ENCODE data around the gene MGAT1.
"Not testable (repeated sequence)": the region's sequence is repeated elsewhere in the genome, so short reads cannot be mapped to it uniquely, and the experiment has no call there.

MGAT1 gene

DNA sequence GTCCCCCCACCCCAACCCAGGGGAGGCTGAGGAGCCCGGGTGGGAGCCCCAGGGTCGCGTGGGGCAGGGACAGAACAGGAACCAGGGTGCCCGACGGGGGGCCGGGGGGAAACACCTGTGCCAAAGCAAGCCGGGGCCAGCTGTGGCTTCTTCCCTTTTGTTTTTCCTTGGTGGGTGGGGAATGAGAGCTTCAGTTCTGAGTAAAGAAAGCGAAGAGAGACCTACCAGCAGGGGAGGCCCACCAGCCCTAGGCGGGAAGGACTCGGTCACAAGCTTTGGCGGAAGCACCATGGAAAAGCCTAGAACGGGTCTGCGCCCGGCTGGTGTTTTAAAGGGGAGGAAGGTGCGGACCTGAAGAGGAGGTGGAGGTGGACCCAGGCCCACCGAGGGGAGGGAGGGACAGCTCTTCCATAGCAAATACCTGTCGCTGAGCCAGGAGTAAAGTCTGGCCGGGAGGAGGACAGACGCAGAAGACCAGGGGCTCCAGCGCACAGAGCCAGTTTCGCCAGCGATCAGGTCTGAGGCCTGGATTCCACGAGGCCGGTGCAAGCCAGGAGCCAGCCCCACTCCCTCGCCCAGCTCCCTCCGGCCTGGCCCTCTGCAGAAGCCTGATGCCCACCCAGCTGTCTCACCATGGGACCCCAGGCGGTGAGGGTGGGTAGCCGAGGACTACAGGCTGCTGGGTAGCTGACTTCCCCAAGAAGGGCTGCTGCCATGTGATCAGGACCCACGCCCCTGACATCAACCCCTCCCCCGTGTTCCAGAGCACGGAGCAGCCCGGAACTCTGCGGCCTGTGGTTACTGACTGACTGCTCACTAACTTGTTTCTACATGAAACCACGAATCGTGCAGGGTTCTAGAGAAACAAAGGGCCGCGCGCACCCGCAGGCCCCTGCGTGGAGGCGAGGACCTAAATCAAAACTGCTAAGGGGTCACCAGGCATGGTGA is 849 bp upstream of the MGAT1 start:
- peak; percentile 70 for DNase-seq

- DNase-seq = no peak
Observed at GRCh38 chr5:180801596-180802324, 846 bp downstream of the MGAT1 start.

DNA sequence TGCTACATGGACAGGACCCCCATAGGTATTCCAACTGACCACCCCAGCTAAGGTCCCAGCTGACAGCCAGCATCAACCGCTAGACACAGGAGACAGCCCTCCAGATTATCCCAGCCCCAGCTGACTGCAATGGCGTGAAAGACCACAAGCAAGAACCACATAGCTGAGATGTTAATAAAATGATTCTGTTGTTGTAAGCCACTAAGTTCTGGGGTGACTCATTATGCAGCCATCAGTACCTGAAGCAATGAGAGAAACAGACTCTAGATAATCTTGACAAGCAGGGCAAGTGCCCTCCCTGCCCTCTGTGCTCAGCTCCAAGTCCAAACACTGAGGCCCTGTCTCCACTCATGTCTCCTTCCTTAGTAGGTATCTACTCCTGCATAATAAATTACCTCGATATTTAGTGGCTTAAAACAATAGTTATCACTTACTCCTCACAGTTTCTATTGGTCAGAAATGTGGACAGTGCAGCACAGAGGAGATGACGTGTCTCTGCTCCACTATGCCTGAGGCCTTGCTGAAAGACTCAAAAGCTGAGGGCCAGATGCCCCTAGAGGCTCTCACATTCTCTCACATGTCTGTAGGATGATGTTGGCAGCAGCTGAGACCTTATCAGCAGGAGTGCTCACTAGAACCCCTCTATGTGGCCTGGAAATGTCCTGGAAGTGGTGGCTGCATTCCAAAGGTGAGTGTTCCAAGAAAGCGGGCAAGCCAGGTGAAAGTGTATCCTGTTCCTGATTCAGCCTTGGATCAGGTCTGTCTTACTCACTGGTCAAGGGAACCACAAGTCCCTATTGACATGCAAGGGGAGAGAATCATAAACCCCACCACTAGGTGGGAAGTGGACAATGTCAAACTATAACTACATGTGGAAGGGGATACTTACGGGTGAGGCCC is 2.5 kb downstream of the MGAT1 start:
- no peak for DNase-seq

- DNase-seq = no peak
Observed at GRCh38 chr5:180799194-180799593, 3.4 kb downstream of the MGAT1 start.

DNA sequence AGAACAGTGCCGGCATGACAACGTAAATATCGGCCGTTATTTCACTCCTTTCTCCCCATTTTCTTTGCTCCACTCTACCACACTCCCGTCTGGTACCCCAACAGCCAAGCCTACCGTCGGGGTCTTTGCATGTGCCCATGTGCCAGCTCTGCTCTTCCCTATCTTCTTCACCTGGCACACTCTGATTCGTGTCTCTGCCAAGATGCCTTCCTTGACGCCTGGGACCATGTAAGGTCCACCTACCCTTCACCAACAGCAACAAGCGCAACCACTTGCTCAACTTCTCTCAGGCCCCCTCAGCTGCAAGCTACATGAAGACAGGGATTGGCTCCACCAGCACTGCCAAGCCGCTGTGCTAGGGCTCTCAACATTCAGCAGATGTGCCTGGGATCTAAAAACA is 4.4 kb downstream of the MGAT1 start:
- no peak for DNase-seq

- no peak for DNase-seq
Observed at GRCh38 chr5:180797256-180798192, 5.1 kb downstream of the MGAT1 start.

DNA sequence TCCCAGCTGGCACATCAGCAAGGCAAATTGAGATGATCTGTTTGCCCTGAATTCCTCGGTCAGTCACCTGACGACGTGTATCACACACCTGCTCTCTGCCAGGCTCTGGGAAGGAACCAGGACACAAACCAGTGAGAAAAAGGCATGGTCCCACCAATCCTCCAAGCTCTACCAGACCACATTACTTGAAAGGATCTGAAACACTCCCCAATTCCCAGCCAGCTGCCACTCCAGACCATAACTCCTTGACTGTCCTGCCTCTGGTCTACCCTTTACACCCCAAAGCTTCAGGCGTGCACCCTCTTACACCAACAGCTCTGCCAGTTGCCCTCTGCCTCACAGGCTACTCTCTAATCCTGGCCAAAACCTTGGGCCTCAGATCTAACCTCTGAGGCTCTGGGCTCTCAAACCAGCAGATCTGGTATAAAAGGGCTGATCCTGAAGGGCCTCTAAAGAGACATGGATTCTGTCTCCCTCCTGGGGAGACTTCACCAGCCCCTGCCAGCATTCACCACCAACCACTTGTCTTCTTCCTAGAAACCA is 6.8 kb downstream of the MGAT1 start:
- DNase-seq = no peak

DNA sequence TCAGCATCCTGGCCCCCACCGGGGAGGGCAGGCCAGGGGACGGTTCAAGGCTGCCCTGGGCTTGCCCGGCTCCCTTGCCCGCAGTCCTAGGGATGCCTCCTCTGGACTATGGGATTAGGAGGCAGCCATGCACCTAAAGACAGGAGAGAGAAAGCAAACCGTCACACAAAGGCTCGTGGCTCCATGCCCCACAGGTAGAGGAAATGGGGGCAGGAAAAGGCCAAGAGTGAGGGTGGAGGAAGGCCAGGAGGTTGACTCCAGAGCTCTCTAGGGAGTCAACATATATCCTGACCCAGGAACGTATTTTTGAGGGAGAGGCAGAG is 9.7 kb downstream of the MGAT1 start:
- DNase-seq = no peak

DNA sequence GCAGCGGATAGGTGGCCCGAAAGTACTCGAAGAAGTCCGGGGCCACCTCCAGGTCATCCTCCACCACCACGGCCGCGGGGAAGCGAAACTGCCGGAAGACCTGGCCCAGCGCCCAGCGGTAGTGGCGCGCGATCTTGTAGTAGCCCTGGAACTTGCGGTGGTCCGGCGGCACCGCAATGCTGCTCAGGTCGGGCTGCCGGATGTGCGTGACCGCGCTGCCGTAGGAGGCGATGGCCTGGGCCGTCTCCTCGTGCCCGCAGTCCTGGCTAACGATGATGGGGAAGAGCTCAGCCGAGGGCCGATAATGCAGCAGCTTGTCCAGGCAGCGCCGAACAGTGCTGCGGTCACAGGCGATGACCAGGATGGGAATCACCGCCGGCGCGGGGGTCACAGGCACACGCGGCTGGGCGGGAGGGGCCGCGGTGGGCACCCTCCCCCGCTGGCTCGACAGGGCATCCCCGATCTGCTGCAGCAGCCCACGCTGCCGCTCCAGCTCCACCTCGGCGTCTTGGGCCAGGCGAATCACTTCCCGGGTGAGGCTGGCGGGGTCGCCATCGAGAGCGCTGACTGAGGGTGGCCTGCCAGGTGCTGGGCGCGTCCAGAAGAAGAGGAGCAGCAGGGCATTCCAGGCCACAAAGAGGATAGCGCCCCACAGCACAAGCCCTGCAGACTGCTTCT is 10.2 kb downstream of the MGAT1 start:
- no peak for DNase-seq

- no peak for DNase-seq
Observed at GRCh38 chr5:180791611-180792213, 10.9 kb downstream of the MGAT1 start.

DNA sequence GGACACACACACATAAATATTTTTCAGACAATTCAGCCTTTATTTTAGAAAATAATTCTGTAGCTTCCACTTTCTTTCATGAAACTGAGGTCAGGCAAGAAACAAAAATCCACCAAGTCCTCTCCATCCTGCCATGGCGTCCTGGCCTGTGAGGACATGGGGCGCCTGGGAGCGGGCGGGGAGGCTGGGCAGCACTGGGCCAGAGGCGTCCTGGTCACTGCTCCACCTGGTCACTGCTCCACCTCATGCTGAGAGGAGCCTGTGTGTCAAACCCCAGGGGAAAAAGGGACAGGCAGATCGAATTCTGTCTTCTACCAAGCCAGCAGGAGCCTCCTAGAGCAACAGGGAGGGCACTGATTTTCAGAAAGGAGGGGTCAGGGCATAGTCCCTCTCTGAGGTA is 12.1 kb downstream of the MGAT1 start:
- DNase-seq = no peak

GRCh38 chr5:180790020-180790419 is 12.6 kb downstream of the MGAT1 start:
- no peak for DNase-seq

- DNase-seq = not testable (repeated sequence)
Observed at GRCh38 chr5:180788651-180789410, 13.8 kb downstream of the MGAT1 start.

- DNase-seq = no peak
Observed at GRCh38 chr5:180787711-180788431, 14.7 kb downstream of the MGAT1 start.

DNA sequence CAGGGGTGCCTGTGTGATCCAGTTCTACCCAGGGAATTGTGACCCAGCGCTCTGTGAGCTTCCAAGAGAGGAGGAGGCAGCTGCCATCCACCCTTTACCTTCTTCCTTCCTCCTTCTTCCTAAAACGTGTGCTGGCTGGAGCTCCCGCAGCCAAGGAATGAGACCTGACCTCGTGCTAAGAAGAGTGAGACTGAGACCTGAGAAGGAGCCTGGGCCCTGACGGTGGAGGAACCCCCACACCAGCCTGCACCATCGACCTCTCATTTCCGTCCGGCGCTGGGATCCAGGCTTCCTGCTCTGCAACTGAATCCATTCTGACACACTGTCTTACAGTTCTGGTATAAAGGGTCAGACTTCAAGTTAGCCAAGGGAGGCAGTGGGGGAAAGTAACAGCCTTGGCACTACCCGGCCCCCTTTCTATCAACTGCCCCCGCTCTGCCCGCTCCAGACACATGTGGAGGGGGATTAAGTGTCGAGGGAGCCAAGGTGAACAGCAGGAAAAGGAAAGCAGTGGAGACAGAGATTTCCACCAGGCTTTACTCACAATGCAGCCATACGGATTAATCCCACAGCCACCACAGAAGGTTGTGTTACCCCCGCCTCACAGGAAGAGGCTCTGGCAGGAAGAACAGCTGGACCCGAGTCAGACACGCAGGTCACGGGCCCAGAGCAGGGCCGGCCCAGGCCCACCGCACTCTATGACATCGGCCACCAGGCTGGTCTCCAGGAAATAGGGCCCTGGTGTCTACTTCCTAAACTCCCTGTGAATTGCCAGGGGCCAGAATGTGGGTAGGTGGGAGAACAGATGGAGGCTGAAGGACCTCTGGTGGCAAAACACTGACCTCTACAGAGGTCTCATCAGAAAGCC is 15.8 kb downstream of the MGAT1 start:
- DNase-seq = no peak

DNA sequence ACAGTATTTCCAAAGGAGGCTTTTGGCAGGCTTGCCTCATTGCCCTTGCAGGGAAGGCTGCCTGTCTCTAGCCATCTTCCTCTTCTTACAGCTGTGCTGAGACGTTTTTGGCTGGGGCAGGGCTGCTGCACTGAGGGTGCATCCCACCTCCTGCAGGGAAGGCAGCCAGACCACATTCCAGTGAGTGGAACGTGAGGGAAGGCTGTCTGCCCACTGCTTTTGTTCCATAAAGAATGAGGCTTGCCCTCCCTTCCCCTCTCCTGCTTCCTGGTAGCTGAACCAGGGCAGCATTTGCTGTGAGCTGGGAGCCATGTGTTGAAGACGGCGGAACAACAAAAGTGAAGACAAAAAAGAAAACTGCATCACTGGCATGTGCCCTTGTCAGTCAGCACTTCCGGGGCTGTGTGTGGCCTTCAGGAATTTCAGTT is 16.8 kb downstream of the MGAT1 start:
- DNase-seq = no peak

- DNase-seq = no peak
Observed at GRCh38 chr5:180785121-180785781, 17.4 kb downstream of the MGAT1 start.

All from activated CD4-positive, alpha-beta T cell treated with anti-CD3 and anti-CD28 coated beads for 1 hour (primary cell).